HepG2 (cell line): Measurements from ENCODE around the gene LRTM2. TPM values are rescaled to one million over a fixed set of nuclear protein-coding genes. Genes with fewer than 3 reads are reported as not detected.

Experiments
- ATF3 ChIP-seq: sonication (generic); formaldehyde crosslinking; IDR thresholded peaks from 2 replicates; pipeline ENCODE4 v1.4.0; 2020; ENCODE audit warnings: missing genetic modification reagents
- DR1 ChIP-seq: sonication (generic); formaldehyde crosslinking; IDR thresholded peaks from 2 replicates; pipeline ENCODE4 v1.8.0; 2021; ENCODE audit warnings: mild to moderate bottlenecking, missing genetic modification reagents, inconsistent platforms
- FOXA1 ChIP-seq, 2 experiments: fragments of 450-650 bp in 1 of 2; sonication (generic) in 1 of 2; formaldehyde crosslinking in 1 of 2; IDR thresholded peaks; 2 replicates each; pipeline versions ENCODE4 v1.4.0 to v1.6.1; 2016 to 2020; ENCODE audit warnings: missing genetic modification reagents in 1 of 2
- GLI4 ChIP-seq: sonication (generic); formaldehyde crosslinking; IDR thresholded peaks from 2 replicates; pipeline ENCODE4 v1.5.1; 2020; ENCODE audit warnings: missing genetic modification reagents, mild to moderate bottlenecking, moderate library complexity, borderline replicate concordance
- GZF1 ChIP-seq: sonication (generic); formaldehyde crosslinking; IDR thresholded peaks from 2 replicates; pipeline ENCODE4 v1.5.1; 2020; ENCODE audit warnings: mild to moderate bottlenecking, missing genetic modification reagents
- JDP2 ChIP-seq: sonication (generic); formaldehyde crosslinking; IDR thresholded peaks from 2 replicates; pipeline ENCODE4 v1.8.1; 2022; ENCODE audit warnings: missing genetic modification reagents, borderline replicate concordance
- KAT8 ChIP-seq: IDR thresholded peaks from 2 replicates; pipeline ENCODE4 v1.6.1; 2016; ENCODE audit warnings: missing genetic modification reagents, missing compliant biosample characterization
- MAFG ChIP-seq: sonication (generic); formaldehyde crosslinking; IDR thresholded peaks from 2 replicates; pipeline ENCODE4 v1.5.1; 2020; ENCODE audit warnings: mild to moderate bottlenecking, missing genetic modification reagents
- MTA1 ChIP-seq: sonication (generic); formaldehyde crosslinking; IDR thresholded peaks from 2 replicates; pipeline ENCODE4 v1.4.0; 2020; ENCODE audit warnings: missing genetic modification reagents, mild to moderate bottlenecking, borderline replicate concordance
- NR2F6 ChIP-seq, 2 experiments: IDR thresholded peaks; 2 replicates each; pipeline ENCODE4 v1.6.1; 2016; ENCODE audit warnings: antibody characterized with exemption in 1 of 2, mild to moderate bottlenecking in 1 of 2
- POLR2G ChIP-seq: fragments of 200-400 bp; formaldehyde crosslinking; IDR thresholded peaks from 2 replicates; pipeline ENCODE4 v1.6.1; 2018; ENCODE audit warnings: mild to moderate bottlenecking, low read depth, low read length, moderate library complexity
- RAD21 ChIP-seq: fragments of 450-650 bp; formaldehyde crosslinking; IDR thresholded peaks from 2 replicates; pipeline ENCODE4 v1.5.0; 2020; ENCODE audit warnings: mild to moderate bottlenecking
- SMAD1 ChIP-seq: sonication (generic); formaldehyde crosslinking; IDR thresholded peaks from 2 replicates; pipeline ENCODE4 v1.4.0; 2020; ENCODE audit warnings: missing genetic modification reagents, low read depth, mild to moderate bottlenecking, borderline replicate concordance
- TBX2 ChIP-seq: sonication (generic); formaldehyde crosslinking; IDR thresholded peaks from 2 replicates; pipeline ENCODE4 v1.5.0; 2020; ENCODE audit warnings: missing genetic modification reagents, mild to moderate bottlenecking, borderline replicate concordance
- ZBTB4 ChIP-seq: sonication (generic); formaldehyde crosslinking; IDR thresholded peaks from 2 replicates; pipeline ENCODE4 v1.4.0; 2020; ENCODE audit warnings: missing genetic modification reagents, mild to moderate bottlenecking, borderline replicate concordance
- ZFP36L1 ChIP-seq: sonication (generic); formaldehyde crosslinking; IDR thresholded peaks from 2 replicates; pipeline ENCODE4 v1.8.0; 2022; ENCODE audit warnings: mild to moderate bottlenecking, missing genetic modification reagents, moderate library complexity
- ZNF331 ChIP-seq: sonication (generic); formaldehyde crosslinking; IDR thresholded peaks from 2 replicates; pipeline ENCODE4 v1.4.0; 2020; ENCODE audit warnings: missing genetic modification reagents
- ZNF337 ChIP-seq: sonication (generic); formaldehyde crosslinking; IDR thresholded peaks from 2 replicates; pipeline ENCODE4 v1.5.1; 2020; ENCODE audit warnings: missing genetic modification reagents, low read depth, mild to moderate bottlenecking, borderline replicate concordance
- ZNF619 ChIP-seq: sonication (generic); formaldehyde crosslinking; IDR thresholded peaks from 2 replicates; pipeline ENCODE4 v1.4.0; 2020; ENCODE audit warnings: mild to moderate bottlenecking, missing genetic modification reagents
- ZNF720 ChIP-seq: sonication (generic); formaldehyde crosslinking; IDR thresholded peaks from 2 replicates; pipeline ENCODE4 v1.4.0; 2020; ENCODE audit warnings: missing genetic modification reagents
- polyA plus RNA-seq, 8 experiments: library from polyadenylated mRNA; depleted of rRNA in 3 of 8; stranded (reverse) in 7 of 8; unstranded in 1 of 8; fragments of >200 nt; fragmentation: Illumina TruSeq in 4 of 8; extraction: Trizol in 4 of 8; gene quantifications; 2 replicates each; pipeline versions ENCODE4 v1.2.1 to v1.2.3, GENCODE V29; 2011 to 2016; ENCODE audit warnings: low read depth in 4 of 8, missing spikeins in 1 of 8, mixed read lengths in 1 of 8; ENCODE audit not compliant: insufficient read depth in 1 of 8
- total RNA-seq, 5 experiments: library from RNA; depleted of rRNA; stranded (reverse); fragments of >200 nt; fragmentation: Illumina TruSeq; extraction: Trizol; gene quantifications; 2 replicates each; pipeline ENCODE4 v1.2.3, GENCODE V29; 2016; ENCODE audit warnings: low read depth in 1 of 5
- TF ChIP-seq, protein P1 (sequence below): sonication (generic); formaldehyde crosslinking; IDR thresholded peaks from 2 replicates; pipeline ENCODE4 v1.8.0; 2023; ENCODE audit warnings: mild to moderate bottlenecking, missing genetic modification reagents
- TF ChIP-seq, protein P2 (sequence below): sonication (generic); formaldehyde crosslinking; IDR thresholded peaks from 2 replicates; pipeline ENCODE4 v1.5.0; 2020; ENCODE audit warnings: missing genetic modification reagents

The LRTM2 gene
- total and polyA plus RNA-seq, 2 of the 13 experiments (the other 11 are each of a cell fraction or from before 2014, with no cell fraction given) = 0.09 TPM; not detected in 1

DNA sequence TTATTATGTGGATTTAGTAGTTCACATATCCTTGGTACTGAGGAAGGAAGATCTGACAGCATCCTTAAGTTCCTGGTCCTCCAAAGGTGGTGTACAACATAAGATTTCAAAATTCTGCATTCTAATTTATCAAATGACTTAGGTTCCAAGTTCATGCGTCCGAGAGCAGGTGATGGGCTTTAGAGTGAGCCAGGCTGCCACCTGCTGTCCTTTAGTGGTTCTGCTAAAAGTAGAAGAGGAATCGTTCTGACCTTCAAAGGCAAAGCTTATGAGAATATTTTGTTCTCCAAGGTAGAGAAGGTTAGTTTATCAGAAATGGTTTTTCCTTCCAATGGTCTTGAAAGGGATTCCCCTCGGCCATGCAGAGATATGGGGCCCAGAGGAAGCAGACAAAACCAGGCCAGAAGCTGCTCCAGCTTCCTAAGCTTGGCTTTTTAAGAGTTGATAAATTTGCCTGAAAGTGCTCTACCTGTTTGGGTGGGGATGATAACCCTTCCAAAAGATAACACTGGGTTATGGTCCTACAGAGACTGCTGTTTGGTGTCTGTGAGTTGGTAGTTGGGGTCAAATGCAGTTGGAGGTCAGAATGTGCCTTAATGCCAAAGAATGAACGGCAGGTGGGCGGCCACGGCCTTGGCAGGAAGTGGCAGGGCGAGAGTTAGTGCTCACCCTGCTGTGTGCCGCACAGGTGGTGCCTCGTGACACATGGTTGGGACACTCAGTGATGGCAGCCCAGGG lies 29.1 kb upstream of the LRTM2 start (continued):
- no peak for TF ChIP-seq ZBTB4 (CRISPR knock-in tag)
- no peak for TF ChIP-seq GLI4 (CRISPR knock-in tag)
- no peak for TF ChIP-seq JDP2 (CRISPR knock-in tag)
- TF ChIP-seq NR2F6 (IDR thresholded peaks at IDR 0.05) = no peak
- TF ChIP-seq NR2F6 (CRISPR knock-in tag; IDR thresholded peaks at IDR 0.05) = no peak
- TF ChIP-seq, protein P1, sequence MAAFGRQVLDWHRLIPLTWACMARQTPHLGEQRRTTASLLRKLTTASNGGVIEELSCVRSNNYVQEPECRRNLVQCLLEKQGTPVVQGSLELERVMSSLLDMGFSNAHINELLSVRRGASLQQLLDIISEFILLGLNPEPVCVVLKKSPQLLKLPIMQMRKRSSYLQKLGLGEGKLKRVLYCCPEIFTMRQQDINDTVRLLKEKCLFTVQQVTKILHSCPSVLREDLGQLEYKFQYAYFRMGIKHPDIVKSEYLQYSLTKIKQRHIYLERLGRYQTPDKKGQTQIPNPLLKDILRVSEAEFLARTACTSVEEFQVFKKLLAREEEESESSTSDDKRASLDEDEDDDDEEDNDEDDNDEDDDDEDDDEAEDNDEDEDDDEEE (CRISPR knock-in tag) = no peak
- TF ChIP-seq MTA1 = no peak
- TF ChIP-seq ZNF331 (CRISPR knock-in tag) = no peak; the same call in 1 of the 2 replicates
- no peak for TF ChIP-seq TBX2 (CRISPR knock-in tag)
- peak; percentile 29; the same call in 1 of the 2 replicates for TF ChIP-seq POLR2G
- TF ChIP-seq, protein P2, sequence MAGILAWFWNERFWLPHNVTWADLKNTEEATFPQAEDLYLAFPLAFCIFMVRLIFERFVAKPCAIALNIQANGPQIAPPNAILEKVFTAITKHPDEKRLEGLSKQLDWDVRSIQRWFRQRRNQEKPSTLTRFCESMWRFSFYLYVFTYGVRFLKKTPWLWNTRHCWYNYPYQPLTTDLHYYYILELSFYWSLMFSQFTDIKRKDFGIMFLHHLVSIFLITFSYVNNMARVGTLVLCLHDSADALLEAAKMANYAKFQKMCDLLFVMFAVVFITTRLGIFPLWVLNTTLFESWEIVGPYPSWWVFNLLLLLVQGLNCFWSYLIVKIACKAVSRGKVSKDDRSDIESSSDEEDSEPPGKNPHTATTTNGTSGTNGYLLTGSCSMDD (CRISPR knock-in tag) = no peak
- TF ChIP-seq GZF1 (CRISPR knock-in tag) = no peak
- TF ChIP-seq ZNF619 (CRISPR knock-in tag) = no peak
- no peak for TF ChIP-seq ZNF337 (CRISPR knock-in tag)
- no peak for TF ChIP-seq DR1 (CRISPR knock-in tag)
- TF ChIP-seq SMAD1 (CRISPR knock-in tag) = no peak
- no peak for TF ChIP-seq KAT8 (CRISPR knock-in tag)
- peak; percentile 73 for TF ChIP-seq RAD21 (CRISPR knock-in tag)
- no peak for TF ChIP-seq ZNF720
- no peak for TF ChIP-seq FOXA1 (IDR thresholded peaks at IDR 0.05)
- TF ChIP-seq FOXA1 (CRISPR knock-in tag; IDR thresholded peaks at IDR 0.05) = no peak
- no peak for TF ChIP-seq MAFG (CRISPR knock-in tag)
- no peak for TF ChIP-seq ATF3 (CRISPR knock-in tag)
- TF ChIP-seq ZFP36L1 (CRISPR knock-in tag) = peak; percentile 20; the same call in 1 of the 2 replicates
